Glutamatergic neuron (in vitro differentiated cells): ENCODE data around the gene TAOK3. TPM values are rescaled to one million over a fixed set of nuclear protein-coding genes. Genes with fewer than 3 reads are reported as not detected.
A peak's percentile ranks its signal among the peaks of the same experiment; 100 is the strongest.

Experiments
- DNase-seq: peaks from one replicate; pipeline ENCODE4 v3.0.0; 2022
- H3K27ac Mint-ChIP-seq: one replicate; pipeline ENCODE4 v1.8.0; 2020; ENCODE audit warnings: mild to moderate bottlenecking, mixed read lengths, inconsistent platforms; ENCODE audit not compliant: unreplicated experiment
- H3K27me3 Mint-ChIP-seq: one replicate; pipeline ENCODE4 v1.8.0; 2020; ENCODE audit warnings: mild to moderate bottlenecking, moderate library complexity, mixed read lengths, inconsistent platforms; ENCODE audit not compliant: unreplicated experiment
- H3K36me3 Mint-ChIP-seq: one replicate; pipeline ENCODE4 v1.8.0; 2020; ENCODE audit warnings: mild to moderate bottlenecking, mixed read lengths, inconsistent platforms; ENCODE audit not compliant: unreplicated experiment
- H3K4me1 Mint-ChIP-seq: one replicate; pipeline ENCODE4 v1.8.0; 2020; ENCODE audit warnings: mild to moderate bottlenecking, low read depth, mixed read lengths, inconsistent platforms; ENCODE audit not compliant: unreplicated experiment
- H3K4me3 Mint-ChIP-seq: one replicate; pipeline ENCODE4 v1.8.0; 2020; ENCODE audit warnings: mild to moderate bottlenecking, mixed read lengths, inconsistent platforms; ENCODE audit not compliant: unreplicated experiment
- H3K9me3 Mint-ChIP-seq: one replicate; pipeline ENCODE4 v1.8.0; 2020; ENCODE audit warnings: mild to moderate bottlenecking, moderate library complexity, mixed read lengths, inconsistent platforms; ENCODE audit not compliant: unreplicated experiment
- CTCF ChIP-seq: fragments of 200-600 bp; sonication (generic); IDR thresholded peaks from one replicate; pipeline ENCODE4 v1.5.0; 2021; ENCODE audit not compliant: partially characterized antibody, unreplicated experiment
- total RNA-seq: library from RNA; stranded (reverse); fragmentation: NEBNext Ultra II Directional; extraction: Animal tissue kit (Norgen Biotek cat#: 25700); gene quantifications from one replicate; pipeline ENCODE4 v1.2.1, GENCODE V29; 2021; ENCODE audit not compliant: unreplicated experiment

The TAOK3 gene
- total RNA-seq, 1 donor from 2014 or later, result 13.1 TPM

GRCh38 chr12:118397708-118398440, 25.2 kb upstream of the TAOK3 start:
- H3K27me3 Mint-ChIP-seq, result no peaks in the 10 kb centered on the region
- TF ChIP-seq CTCF, result no peak
- no peak for DNase-seq
- no peak overlapping the region for H3K4me3 Mint-ChIP-seq
- no peak overlapping the region for H3K27ac Mint-ChIP-seq
- no peaks in the 10 kb centered on the region for H3K36me3 Mint-ChIP-seq
- H3K9me3 Mint-ChIP-seq, result no peaks in the 10 kb centered on the region
- no peaks in the 10 kb centered on the region for H3K4me1 Mint-ChIP-seq

- no peak for TF ChIP-seq CTCF
- H3K4me3 Mint-ChIP-seq, result no peak overlapping the region
- H3K27ac Mint-ChIP-seq, result no peak overlapping the region
- DNase-seq, result no peak
- H3K9me3 Mint-ChIP-seq, result no peaks in the 10 kb centered on the region
- no peaks in the 10 kb centered on the region for H3K4me1 Mint-ChIP-seq
- no peaks in the 10 kb centered on the region for H3K36me3 Mint-ChIP-seq
- no peaks in the 10 kb centered on the region for H3K27me3 Mint-ChIP-seq
Observed at GRCh38 chr12:118391836-118392235, 19.1 kb upstream of the TAOK3 start.

GRCh38 chr12:118391424-118391823, 18.7 kb upstream of the TAOK3 start:
- H3K36me3 Mint-ChIP-seq, result no peaks in the 10 kb centered on the region

GRCh38 chr12:118377884-118378470, 5.3 kb upstream of the TAOK3 start:
- no peak overlapping the region for H3K27ac Mint-ChIP-seq
- peaks cover 4% of the 10 kb centered on the region for H3K4me1 Mint-ChIP-seq
- peak; percentile 77 for DNase-seq
- H3K36me3 Mint-ChIP-seq, result no peaks in the 10 kb centered on the region
- peaks cover 2% of the 10 kb centered on the region for H3K9me3 Mint-ChIP-seq
- TF ChIP-seq CTCF, result peak; percentile 99
- peaks cover 3% of the 10 kb centered on the region for H3K27me3 Mint-ChIP-seq
- peak overlapping the region; percentile 79 for H3K4me3 Mint-ChIP-seq

More at GRCh38 chr12:118391424-118391823, 18.7 kb upstream of the TAOK3 start:
- no peaks in the 10 kb centered on the region for H3K27me3 Mint-ChIP-seq
- H3K27ac Mint-ChIP-seq, result no peak overlapping the region
- H3K4me1 Mint-ChIP-seq, result no peaks in the 10 kb centered on the region
- TF ChIP-seq CTCF, result no peak
- H3K9me3 Mint-ChIP-seq, result no peaks in the 10 kb centered on the region
- no peak overlapping the region for H3K4me3 Mint-ChIP-seq
- DNase-seq, result no peak
